ENCODE results near the gene MAP3K13. TPM values are rescaled to one million over a fixed set of nuclear protein-coding genes. Genes with fewer than 3 reads are reported as not detected.

Gene MAP3K13
- total RNA-seq, 4 donors from 2014 or later = 12.8 to 44.9 (median 19.6) TPM

GRCh38 chr3:185507883-185508282 lies 144.9 kb downstream of the MAP3K13 start:
- Histone ChIP-seq H3K9me3 (no peaks in the 10 kb centered on the region), H3K27me3 (peaks cover 0 to 5% (median 0%) of the 10 kb centered on the region in 4 donors), H3K4me3 (no peak overlapping the region), H3K36me3 (no peaks in the 10 kb centered on the region), H3K27ac (replicated peaks in 1 of 4) (no peak overlapping the region), H3K4me1 (peaks cover 0 to 6% (median 0%) of the 10 kb centered on the region in 4 donors)
- WGBS = 73% methylated on average over 6 of the region's 6 CpGs
- no peak for TF ChIP-seq POLR2A (IDR thresholded peaks at IDR 0.05; ENCODE audit: low read depth)
- TF ChIP-seq CTCF (IDR thresholded peaks at IDR 0.05) = no peak
- TF ChIP-seq POLR2AphosphoS5 (IDR thresholded peaks at IDR 0.05) = no peak
- TF ChIP-seq EP300 (IDR thresholded peaks at IDR 0.05) = no peak
- intact Hi-C loops (cut with DNase I) = no loop called here
- DNase-seq (ENCODE audit: extremely low spot score) = no peak

DNA sequence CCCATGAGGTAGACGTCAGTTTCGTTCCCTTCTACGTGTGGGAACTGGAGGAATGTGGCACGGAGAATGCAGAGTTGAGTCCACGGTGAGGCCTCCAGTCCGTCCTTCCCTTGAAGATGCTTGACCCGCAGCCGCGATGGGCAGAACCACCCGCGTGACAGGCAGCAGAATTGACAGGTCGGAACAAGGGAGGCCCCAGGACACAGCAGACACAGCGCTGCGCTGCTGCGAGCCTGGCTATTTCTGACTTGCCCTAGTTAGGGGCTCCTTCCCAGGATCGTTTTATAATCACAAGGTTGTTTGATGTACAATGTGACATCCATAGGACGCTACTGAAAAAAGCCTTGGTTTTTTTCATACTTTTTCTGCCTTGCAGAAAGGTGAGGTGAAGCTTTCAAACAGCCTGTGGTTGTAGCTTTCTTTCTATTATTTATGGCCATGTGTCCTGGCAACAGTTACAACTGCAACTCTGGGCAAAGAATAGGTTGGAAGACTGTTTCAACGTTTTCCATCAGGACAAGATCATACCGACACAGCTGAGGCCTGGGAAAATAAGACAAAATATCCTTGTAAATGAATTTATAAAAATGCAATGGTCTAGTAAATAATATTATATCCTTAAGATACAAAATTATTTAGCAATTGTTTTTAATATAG lies 145.5 kb downstream of the MAP3K13 start:
- intact Hi-C loops (cut with DNase I) = no loop called here
- DNase-seq (ENCODE audit: extremely low spot score) = no peak
- Histone ChIP-seq H3K4me3 (no peak overlapping the region), H3K4me1 (peaks cover 0 to 2% (median 0%) of the 10 kb centered on the region in 4 donors), H3K27ac (replicated peaks in 1 of 4) (no peak overlapping the region), H3K36me3 (no peaks in the 10 kb centered on the region), H3K9me3 (no peaks in the 10 kb centered on the region), H3K27me3 (peaks cover 0 to 3% (median 0%) of the 10 kb centered on the region in 4 donors)
- WGBS = 76% methylated on average over 16 of the region's 19 CpGs
- no peak for TF ChIP-seq POLR2A (IDR thresholded peaks at IDR 0.05; ENCODE audit: low read depth)
- no peak for TF ChIP-seq CTCF (IDR thresholded peaks at IDR 0.05)
- no peak for TF ChIP-seq POLR2AphosphoS5 (IDR thresholded peaks at IDR 0.05)
- TF ChIP-seq EP300 (IDR thresholded peaks at IDR 0.05) = no peak

DNA sequence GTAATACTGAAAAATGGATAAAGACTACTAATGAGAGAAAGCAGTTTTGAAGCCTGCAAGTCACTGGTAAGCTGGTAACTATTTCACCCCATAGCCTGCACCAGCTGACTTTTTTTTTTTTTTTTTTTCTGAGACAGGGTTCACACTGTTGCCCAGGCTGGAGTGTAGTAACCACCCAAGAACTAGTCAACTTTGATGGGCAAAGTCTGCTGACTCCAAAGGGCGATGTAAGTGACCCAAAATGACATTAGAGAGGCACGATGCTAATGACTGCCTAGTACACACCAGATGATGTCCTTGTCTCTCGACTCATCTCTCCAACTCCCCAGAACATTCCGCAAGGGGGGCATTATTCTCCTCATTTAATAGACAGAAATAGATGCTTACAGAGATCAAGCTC lies 148.8 kb downstream of the MAP3K13 start:
- TF ChIP-seq POLR2AphosphoS5 (IDR thresholded peaks at IDR 0.05) (no peak), EP300 (IDR thresholded peaks at IDR 0.05) (no peak), CTCF (IDR thresholded peaks at IDR 0.05) (no peak), POLR2A (IDR thresholded peaks at IDR 0.05; ENCODE audit: low read depth) (no peak)
- no peaks in the 10 kb centered on the region for H3K4me1 ChIP-seq
- 89% methylated on average over 4 of the region's 4 CpGs for WGBS
- H3K27me3 ChIP-seq = peaks cover 0 to 13% (median 0%) of the 10 kb centered on the region in 4 donors
- H3K27ac ChIP-seq (replicated peaks in 1 of 4) = no peak overlapping the region
- no peaks in the 10 kb centered on the region for H3K9me3 ChIP-seq
- H3K36me3 ChIP-seq = no peaks in the 10 kb centered on the region
- no peak overlapping the region for H3K4me3 ChIP-seq
- intact Hi-C loops (cut with DNase I) = no loop called here
- DNase-seq (ENCODE audit: extremely low spot score) = no peak

DNA sequence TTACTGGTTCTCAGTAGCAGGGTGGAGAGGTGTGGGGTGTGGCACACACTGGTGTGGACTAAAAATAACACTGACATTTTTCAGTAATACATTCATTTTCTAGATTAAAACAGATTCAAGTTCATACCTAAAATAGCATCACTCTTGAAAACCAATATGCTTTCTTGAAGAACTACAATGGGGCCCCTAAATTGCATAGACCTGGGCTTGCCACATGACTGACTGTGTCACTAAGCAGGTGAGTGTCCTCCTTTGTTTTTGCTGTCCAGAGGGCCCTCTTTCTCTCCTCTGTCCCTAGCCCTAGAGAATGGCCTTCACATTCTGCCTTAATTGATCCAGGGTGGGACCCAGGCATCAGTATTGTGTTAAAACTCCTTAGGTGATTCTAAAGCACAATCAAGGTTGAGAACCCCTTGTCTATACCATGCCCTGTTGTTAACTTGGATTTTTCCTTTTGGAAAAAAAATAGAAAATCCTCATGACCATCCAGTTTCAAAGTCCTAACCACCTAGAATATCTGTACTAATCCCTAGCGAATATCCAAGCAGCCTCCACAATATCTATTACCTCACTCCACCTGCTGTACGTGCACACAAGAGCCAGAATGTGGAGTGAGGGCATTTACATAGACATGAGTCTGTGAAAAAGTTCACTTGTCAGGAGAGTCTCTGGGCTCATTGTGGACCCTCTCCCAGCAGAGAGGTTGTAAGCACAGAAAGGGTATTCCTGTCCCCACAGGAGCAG lies 154.6 kb downstream of the MAP3K13 start:
- 72% methylated on average over 2 of the region's 2 CpGs for WGBS
- H3K4me1 ChIP-seq = no peaks in the 10 kb centered on the region
- no peak for TF ChIP-seq POLR2A (IDR thresholded peaks at IDR 0.05; ENCODE audit: low read depth)
- TF ChIP-seq POLR2AphosphoS5 (IDR thresholded peaks at IDR 0.05) = no peak
- TF ChIP-seq CTCF (IDR thresholded peaks at IDR 0.05) = no peak
- no peak for TF ChIP-seq EP300 (IDR thresholded peaks at IDR 0.05)
- intact Hi-C loops (cut with DNase I) = no loop called here
- DNase-seq (ENCODE audit: extremely low spot score) = no peak
- H3K27ac ChIP-seq (replicated peaks in 1 of 4) = no peak overlapping the region
- no peaks in the 10 kb centered on the region for H3K36me3 ChIP-seq
- no peak overlapping the region for H3K4me3 ChIP-seq
- H3K9me3 ChIP-seq = no peaks in the 10 kb centered on the region
- peaks cover 0 to 28% (median 0%) of the 10 kb centered on the region in 4 donors for H3K27me3 ChIP-seq

Measured in esophagus muscularis mucosa (tissue), 4 donors.